Esophagus squamous epithelium (tissue), 4 donors: ENCODE results near the gene PRUNE2.

Source experiments
- CTCF ChIP-seq, 6 experiments: fragments of 450-650 bp in 4 of 6; fragments of 200-600 bp in 2 of 6; sonication (generic) in 2 of 6; IDR thresholded peaks; one replicate each; pipeline ENCODE4 v1.5.1; 2016 to 2019; ENCODE audit warnings: antibody characterized with exemption in 6 of 6, mild to moderate bottlenecking in 4 of 6, moderate library complexity in 4 of 6
- POLR2A ChIP-seq, 4 donors: fragments of 450-650 bp; IDR thresholded peaks; one replicate each; pipeline ENCODE4 v1.6.1; 2017; ENCODE audit warnings: antibody characterized with exemption in 4 of 4, mild to moderate bottlenecking in 4 of 4, moderate library complexity in 3 of 4

- TF ChIP-seq CTCF (IDR thresholded peaks at IDR 0.05) (no peak), POLR2A (IDR thresholded peaks at IDR 0.05) (no peak)
Observed at GRCh38 chr9:76626141-76626540, 279.8 kb downstream of the PRUNE2 start.
